CD4-positive, alpha-beta T cell treated with Interleukin-6 at 100 ng/mL for 8 hours (primary cell): ENCODE results near the gene GLG1.

Experiments
- DNase-seq: peaks from one replicate; pipeline ENCODE4 v3.0.0-alpha.2; 2020; ENCODE audit warnings: mixed read lengths, low spot score

GLG1 gene

GRCh38 chr16:74472540-74472939, 134.4 kb downstream of the GLG1 start:
- DNase-seq, result no peak

- no peak for DNase-seq
Observed at GRCh38 chr16:74472010-74472409, 134.9 kb downstream of the GLG1 start.

GRCh38 chr16:74469946-74470478, 136.9 kb downstream of the GLG1 start:
- DNase-seq, result no peak

- DNase-seq, result no peak
Observed at GRCh38 chr16:74468807-74469525, 137.9 kb downstream of the GLG1 start.

GRCh38 chr16:74466872-74467271, 140.0 kb downstream of the GLG1 start:
- no peak for DNase-seq

- no peak for DNase-seq
Observed at GRCh38 chr16:74465851-74466685, 140.8 kb downstream of the GLG1 start.

- no peak for DNase-seq
Observed at GRCh38 chr16:74465281-74465680, 141.6 kb downstream of the GLG1 start.

- DNase-seq, result no peak
Observed at GRCh38 chr16:74463888-74464287, 143.0 kb downstream of the GLG1 start.

GRCh38 chr16:74462361-74462760, 144.6 kb downstream of the GLG1 start:
- DNase-seq, result no peak

- DNase-seq, result no peak
Observed at GRCh38 chr16:74461826-74462225, 145.1 kb downstream of the GLG1 start.

GRCh38 chr16:74460542-74460941, 146.4 kb downstream of the GLG1 start:
- no peak for DNase-seq

- DNase-seq, result no peak
Observed at GRCh38 chr16:74456290-74456625, 150.7 kb downstream of the GLG1 start.

- DNase-seq, result no peak
Observed at GRCh38 chr16:74455619-74456289, 151.2 kb downstream of the GLG1 start.

GRCh38 chr16:74455213-74455612, 151.7 kb downstream of the GLG1 start:
- DNase-seq, result no peak

GRCh38 chr16:74451951-74452758, 154.8 kb downstream of the GLG1 start:
- DNase-seq, result no peak

GRCh38 chr16:74450967-74451760, 155.8 kb downstream of the GLG1 start:
- DNase-seq, result no peak

GRCh38 chr16:74450236-74450635, 156.7 kb downstream of the GLG1 start:
- no peak for DNase-seq

GRCh38 chr16:74449470-74449869, 157.4 kb downstream of the GLG1 start:
- no peak for DNase-seq

- DNase-seq, result no peak
Observed at GRCh38 chr16:74448990-74449389, 157.9 kb downstream of the GLG1 start.

- DNase-seq, result no peak
Observed at GRCh38 chr16:74447578-74447977, 159.3 kb downstream of the GLG1 start.

GRCh38 chr16:74446866-74447265, 160.0 kb downstream of the GLG1 start:
- no peak for DNase-seq
